HepG2 (cell line): ENCODE data around the gene SSPN. TPM values are rescaled to one million over a fixed set of nuclear protein-coding genes. Genes with fewer than 3 reads are reported as not detected.

ENCODE experiments used
- ATAC-seq: fragments of 200-7000 bp; cut with Tn5 transposase; 3 replicates; pipeline ENCODE4 v1.9.1; 2020; ENCODE audit warnings: mild to moderate bottlenecking, moderate library complexity
- Bru-seq: library from RNA; stranded (reverse); fragments of 400-500 nt; gene quantifications from one replicate; lab custom pipeline; 2021; lab: Mats Ljungman, UMichigan
- BruChase-seq, 2 experiments: library from RNA; stranded (reverse); fragments of 400-500 nt; gene quantifications; one replicate each; lab custom pipeline; 2021; lab: Mats Ljungman, UMichigan
- BruUV-seq: library from RNA; stranded (reverse); fragments of 400-500 nt; replicated peaks from 2 replicates; lab custom pipeline; 2021; lab: Mats Ljungman, UMichigan
- CTCF ChIA-PET: fragments of 300-600 bp; formaldehyde crosslinking; extraction: SDS; loops from one replicate; lab custom pipeline; 2021; ENCODE audit warnings: low total read pairs, inconsistent platforms, low intra/inter-chr PET ratio; lab: Yijun Ruan, JAX
- POLR2A ChIA-PET: fragments of 350-600 bp; sonication (Branson Sonifier 250); formaldehyde crosslinking; loops from one replicate; lab custom pipeline; 2020; ENCODE audit warnings: antibody characterized with exemption, inconsistent platforms; lab: Yijun Ruan, JAX
- DNase-seq: peaks from one replicate; pipeline ENCODE4 v3.0.0-alpha.2; 2015; ENCODE audit warnings: low spot score
- FAIRE-seq: peaks from 3 replicates; lab custom pipeline; 2011; peaks lifted over from hg19 to GRCh38; lab: Jason Lieb, UNC
- H2AFZ ChIP-seq: one replicate; pipeline ENCODE4 v1.6.1; 2011; ENCODE audit warnings: low read length, inconsistent platforms
- H3K27ac ChIP-seq: fragments of 300-600 bp; 3 replicates; pipeline ENCODE4 v1.8.0; 2011; ENCODE audit warnings: mixed run types, mild to moderate bottlenecking, mixed read lengths, low read length, inconsistent platforms; ENCODE audit not compliant: insufficient read depth; ENCODE audit errors: extremely low read length
- H3K27me3 ChIP-seq, 2 experiments: fragments of 200-600 bp in 1 of 2; 2 replicates in 1 of 2; 3 replicates in 1 of 2; pipeline versions ENCODE4 v1.6.0 to v1.8.0; 2011; ENCODE audit warnings: low read length in 2 of 2, mild to moderate bottlenecking in 2 of 2, moderate library complexity in 2 of 2, inconsistent platforms in 1 of 2; ENCODE audit not compliant: insufficient read depth in 2 of 2, control insufficient read depth in 1 of 2
- H3K36me3 ChIP-seq, 2 experiments: fragments of 200-600 bp in 1 of 2; replicated peaks in 1 of 2; 2 replicates in 1 of 2; 3 replicates in 1 of 2; pipeline versions ENCODE4 v1.5.1 to v1.8.0; 2011; ENCODE audit warnings: low read length in 2 of 2, inconsistent platforms in 1 of 2; ENCODE audit not compliant: insufficient read depth in 2 of 2, control insufficient read depth in 1 of 2
- H3K4me1 ChIP-seq: 2 replicates; pipeline ENCODE4 v1.5.1; 2012; ENCODE audit warnings: low read length, inconsistent platforms; ENCODE audit not compliant: insufficient read depth
- H3K4me2 ChIP-seq: 2 replicates; pipeline ENCODE4 v1.6.0; 2011; ENCODE audit warnings: low read depth, low read length, inconsistent platforms
- H3K4me3 ChIP-seq, 3 experiments: fragments of 200-600 bp in 1 of 3; sonication (generic), shearing (Covaris generic) in 1 of 3; replicated peaks in 1 of 3; 2 replicates each; pipeline ENCODE4 v1.5.1; 2011 to 2016; ENCODE audit warnings: low read length in 3 of 3, inconsistent platforms in 2 of 3, low read depth in 2 of 3, mild to moderate bottlenecking in 2 of 3, control low read depth in 1 of 3, mixed read lengths in 1 of 3; ENCODE audit not compliant: insufficient read depth in 1 of 3
- H3K79me2 ChIP-seq: one replicate; pipeline ENCODE4 v1.6.1; 2011; ENCODE audit warnings: low read length, inconsistent platforms; ENCODE audit not compliant: insufficient read depth
- H3K9ac ChIP-seq: 2 replicates; pipeline ENCODE4 v1.6.0; 2011; ENCODE audit warnings: mild to moderate bottlenecking, low read depth, low read length, inconsistent platforms; ENCODE audit not compliant: insufficient read depth
- H3K9me3 ChIP-seq: 2 replicates; pipeline ENCODE4 v1.5.1; 2012; ENCODE audit warnings: mild to moderate bottlenecking, low read length
- H4K20me1 ChIP-seq: 2 replicates; pipeline ENCODE4 v1.6.0; 2011; ENCODE audit warnings: inconsistent platforms, mild to moderate bottlenecking, low read length, moderate library complexity; ENCODE audit not compliant: insufficient read depth
- CCAR2 ChIP-seq: fragments of 200-400 bp; formaldehyde crosslinking; optimal IDR thresholded peaks from 2 replicates; pipeline ENCODE3; 2018; ENCODE audit warnings: low read depth, mild to moderate bottlenecking, low read length, moderate library complexity
- HNRNPLL ChIP-seq: fragments of 200-400 bp; formaldehyde crosslinking; IDR thresholded peaks from 2 replicates; pipeline ENCODE4 v1.6.1; 2017; ENCODE audit warnings: mild to moderate bottlenecking, low read depth, low read length; ENCODE audit not compliant: poor library complexity, severe bottlenecking
- ISX ChIP-seq: sonication (generic); formaldehyde crosslinking; conservative IDR thresholded peaks from 2 replicates; pipeline ENCODE4 v1.5.0; 2020; ENCODE audit warnings: missing genetic modification reagents
- KLF15 ChIP-seq: sonication (generic); formaldehyde crosslinking; IDR thresholded peaks from 2 replicates; pipeline ENCODE4 v1.8.1; 2023; ENCODE audit warnings: borderline replicate concordance, mild to moderate bottlenecking, inconsistent platforms, missing genetic modification reagents, mixed read lengths
- SMAD1 ChIP-seq: sonication (generic); formaldehyde crosslinking; IDR thresholded peaks from 2 replicates; pipeline ENCODE4 v1.4.0; 2020; ENCODE audit warnings: missing genetic modification reagents, low read depth, mild to moderate bottlenecking, borderline replicate concordance
- ZNF264 ChIP-seq: sonication (generic); formaldehyde crosslinking; IDR thresholded peaks from 2 replicates; pipeline ENCODE4 v1.4.0; 2020; ENCODE audit warnings: missing genetic modification reagents
- ZNF354B ChIP-seq: sonication (generic); formaldehyde crosslinking; IDR thresholded peaks from 2 replicates; pipeline ENCODE4 v1.8.0; 2022; ENCODE audit warnings: mild to moderate bottlenecking, missing genetic modification reagents
- ZNF512B ChIP-seq: sonication (generic); formaldehyde crosslinking; IDR thresholded peaks from 2 replicates; pipeline ENCODE4 v1.5.1; 2020; ENCODE audit warnings: missing genetic modification reagents, mild to moderate bottlenecking, borderline replicate concordance
- ZNF687 ChIP-seq: sonication (generic); formaldehyde crosslinking; IDR thresholded peaks from 2 replicates; pipeline ENCODE4 v1.5.1; 2020; ENCODE audit warnings: mild to moderate bottlenecking, missing genetic modification reagents, moderate library complexity
- ZNF777 ChIP-seq: sonication (generic); formaldehyde crosslinking; IDR thresholded peaks from 2 replicates; pipeline ENCODE4 v1.4.0; 2020; ENCODE audit warnings: missing genetic modification reagents
- ZNF841 ChIP-seq: sonication (generic); formaldehyde crosslinking; IDR thresholded peaks from 2 replicates; pipeline ENCODE4 v1.8.1; 2023; ENCODE audit warnings: missing genetic modification reagents, borderline replicate concordance
- WGBS: methylation state at CpG from one replicate; pipeline ENCODE4 v1.1.6; 2017; ENCODE audit warnings: low lambda C conversion rate; 5-methylcytosine and 5-hydroxymethylcytosine counted together
- in situ Hi-C: cut with HindIII; loops from 2 replicates; pipeline ENCODE4 v1.10.0; 2017; ENCODE audit warnings: low pct_unique_long_range_greater_than_20kb; ENCODE audit not compliant: extremely low pct_ligation_motif_present
- intact Hi-C: fragments of 100-400 bp; cut with micrococcal nuclease; formaldehyde crosslinking; loops from one replicate; pipeline ENCODE4 v1.10.0; 2022; ENCODE audit not compliant: unreplicated experiment
- long read RNA-seq, 2 experiments: library from RNA in 1 of 2; library from polyadenylated mRNA in 1 of 2; stranded (forward) in 1 of 2; unstranded in 1 of 2; transcript quantifications; one replicate each; pipeline ENCODE4 v2.0.0, GENCODE V29; 2019 to 2022
- polyA minus RNA-seq, 3 experiments: library from RNA; depleted of rRNA, polyadenylated mRNA; stranded (reverse); fragments of >200 nt; gene quantifications; 2 replicates each; pipeline ENCODE4 v1.2.3, GENCODE V29; 2011; ENCODE audit warnings: low replicate concordance in 1 of 3
- polyA plus RNA-seq, 8 experiments: library from polyadenylated mRNA; depleted of rRNA in 3 of 8; stranded (reverse) in 7 of 8; unstranded in 1 of 8; fragments of >200 nt; fragmentation: Illumina TruSeq in 4 of 8; extraction: Trizol in 4 of 8; gene quantifications; 2 replicates each; pipeline versions ENCODE4 v1.2.1 to v1.2.3, GENCODE V29; 2011 to 2016; ENCODE audit warnings: low read depth in 4 of 8, missing spikeins in 1 of 8, mixed read lengths in 1 of 8; ENCODE audit not compliant: insufficient read depth in 1 of 8
- total RNA-seq, 5 experiments: library from RNA; depleted of rRNA; stranded (reverse); fragments of >200 nt; fragmentation: Illumina TruSeq; extraction: Trizol; gene quantifications; 2 replicates each; pipeline ENCODE4 v1.2.3, GENCODE V29; 2016; ENCODE audit warnings: low read depth in 1 of 5

Gene SSPN
- not detected in 2 replicates for total RNA-seq (2016; rRNA removed; fragmentation: Illumina TruSeq; extraction: Trizol)
- total RNA-seq (2016; cell fraction: cytosol; rRNA removed; fragmentation: Illumina TruSeq; extraction: Trizol; ENCODE audit: low read depth) = not detected in 2 replicates
- total RNA-seq (2016; cell fraction: insoluble cytoplasmic fraction; rRNA removed; fragmentation: Illumina TruSeq; extraction: Trizol) = not detected in 2 replicates
- total RNA-seq (2016; cell fraction: membrane; rRNA removed; fragmentation: Illumina TruSeq; extraction: Trizol) = not detected in 2 replicates
- not detected in 2 replicates for total RNA-seq (2016; cell fraction: nucleus; rRNA removed; fragmentation: Illumina TruSeq; extraction: Trizol)
- polyA plus RNA-seq (2011; rRNA removed) = not detected in 2 replicates
- polyA plus RNA-seq (2011; cell fraction: cytosol; rRNA removed) = not detected in 2 replicates
- not detected in 2 replicates for polyA plus RNA-seq (2011; cell fraction: nucleus; rRNA removed)
- polyA plus RNA-seq (2012) = not detected in 2 replicates
- not detected in 2 replicates for polyA plus RNA-seq (2016; cell fraction: cytosol; fragmentation: Illumina TruSeq; extraction: Trizol; ENCODE audit: low read depth)
- polyA plus RNA-seq (2016; cell fraction: insoluble cytoplasmic fraction; fragmentation: Illumina TruSeq; extraction: Trizol; ENCODE audit: low read depth) = not detected in 2 replicates
- polyA plus RNA-seq (2016; cell fraction: membrane; fragmentation: Illumina TruSeq; extraction: Trizol; ENCODE audit: low read depth) = not detected in 2 replicates
- not detected in 2 replicates for polyA plus RNA-seq (2016; cell fraction: nucleus; fragmentation: Illumina TruSeq; extraction: Trizol; ENCODE audit: insufficient read depth, low read depth)
- polyA minus RNA-seq (2011; rRNA and poly(A)+ RNA removed; ENCODE audit: low replicate concordance) = not detected in 2 replicates
- polyA minus RNA-seq (2011; cell fraction: cytosol; rRNA and poly(A)+ RNA removed) = not detected in 2 replicates
- polyA minus RNA-seq (2011; cell fraction: nucleus; rRNA and poly(A)+ RNA removed) = not detected in 2 replicates
- percentile 5 among the genes with signal in this experiment for Bru-seq, nascent RNA
- percentile 4 among the genes with signal in this experiment for BruChase-seq, experiment 1, labeled RNA remaining after a 6-hour chase
- percentile 10 among the genes with signal in this experiment for BruChase-seq, experiment 2, labeled RNA remaining after a 2-hour chase
- long read RNA-seq, experiment 1 = 0 reads
- long read RNA-seq, experiment 2 = 0 reads

- no peaks in the 10 kb centered on the region for H3K9me3 ChIP-seq
- H3K9ac ChIP-seq = no peak within 1 kb of the TSS
- no peaks in the 10 kb centered on the region for H3K4me1 ChIP-seq
- ATAC-seq = peak; percentile 82
- BruUV-seq = no TSS peak
- peak within 1 kb of the TSS; percentile 18 to 69 (median 30); a peak in 4 of 6 replicates for H3K4me3 ChIP-seq
- H3K36me3 ChIP-seq = no peaks in the 10 kb centered on the region
- DNase-seq = no peak
- H2AFZ ChIP-seq = no peak within 1 kb of the TSS
- ChIA-PET CTCF (no interaction called here), POLR2A (no interaction called here)
- 0% methylated on average over 2 of the region's 35 CpGs for WGBS
- H3K27me3 ChIP-seq = peaks cover 5 to 50% of the 10 kb centered on the region in 2 experiments; a peak in 3 of 5 replicates
- H4K20me1 ChIP-seq = no peaks in the 10 kb centered on the region
- H3K27ac ChIP-seq = no peak within 1 kb of the TSS
- peak within 1 kb of the TSS; percentile 92 for H3K4me2 ChIP-seq
- no peaks in the 10 kb centered on the region for H3K79me2 ChIP-seq
- FAIRE-seq = no peak
- intact Hi-C loops (no loop called here), in situ Hi-C loops (no loop called here)
- TF ChIP-seq ZNF777 (CRISPR knock-in tag) = peak; percentile 61; the same call in 1 of the 2 replicates
- no peak for TF ChIP-seq ZNF264 (CRISPR knock-in tag)
- TF ChIP-seq ZNF841 (CRISPR knock-in tag) = no peak
- TF ChIP-seq ZNF687 (CRISPR knock-in tag) = 0 out of 2 replicates have a peak, but pooled peaks have one; percentile 4
- TF ChIP-seq ZNF512B (CRISPR knock-in tag) = no peak
- TF ChIP-seq KLF15 (CRISPR knock-in tag) = no peak
- TF ChIP-seq CCAR2 = no peak
- no peak for TF ChIP-seq SMAD1 (CRISPR knock-in tag)
- no peak for TF ChIP-seq ISX (CRISPR knock-in tag)
- no peak for TF ChIP-seq ZNF354B
- TF ChIP-seq HNRNPLL = peak; percentile 13
Observed at GRCh38 chr12:26195250-26195640, at the start of gene SSPN. TSS of gene SSPN (plus strand) at chr12:26195573. CDS start at chr12:26195673, 100 bp downstream.
